HG03280 (cell line): ENCODE results near the gene RBM19.

Experiments
- ATAC-seq: cut with Tn5 transposase; IDR thresholded peaks from one replicate; pipeline ENCODE4 v1.9.1; 2021; ENCODE audit warnings: mild to moderate bottlenecking, moderate library complexity; ENCODE audit not compliant: unreplicated experiment

RBM19 gene

GRCh38 chr12:113990250-113991223 lies 24.4 kb upstream of the RBM19 start:
- ATAC-seq = no peak

- no peak for ATAC-seq
Observed at GRCh38 chr12:113988976-113989375, 22.9 kb upstream of the RBM19 start.

- ATAC-seq = no peak
Observed at GRCh38 chr12:113988064-113988451, 21.9 kb upstream of the RBM19 start.

- no peak for ATAC-seq
Observed at GRCh38 chr12:113987261-113988063, 21.3 kb upstream of the RBM19 start.

- ATAC-seq = no peak
Observed at GRCh38 chr12:113984464-113984863, 18.3 kb upstream of the RBM19 start.

GRCh38 chr12:113983777-113984448 lies 17.8 kb upstream of the RBM19 start:
- ATAC-seq = no peak

GRCh38 chr12:113983265-113983664 lies 17.1 kb upstream of the RBM19 start:
- ATAC-seq = no peak

GRCh38 chr12:113981876-113982275 lies 15.8 kb upstream of the RBM19 start:
- no peak for ATAC-seq

- no peak for ATAC-seq
Observed at GRCh38 chr12:113980537-113981337, 14.6 kb upstream of the RBM19 start.

GRCh38 chr12:113980054-113980453 lies 13.9 kb upstream of the RBM19 start:
- ATAC-seq = no peak

- no peak for ATAC-seq
Observed at GRCh38 chr12:113978080-113978479, 12.0 kb upstream of the RBM19 start.

GRCh38 chr12:113974006-113974405 lies 7.9 kb upstream of the RBM19 start:
- no peak for ATAC-seq

- no peak for ATAC-seq
Observed at GRCh38 chr12:113973109-113973904, 7.2 kb upstream of the RBM19 start.

- ATAC-seq = no peak
Observed at GRCh38 chr12:113971392-113971791, 5.3 kb upstream of the RBM19 start.

GRCh38 chr12:113970211-113970610 lies 4.1 kb upstream of the RBM19 start:
- no peak for ATAC-seq

GRCh38 chr12:113967368-113967767 lies 1.2 kb upstream of the RBM19 start:
- ATAC-seq = no peak

GRCh38 chr12:113962733-113963132 lies 3.4 kb downstream of the RBM19 start:
- no peak for ATAC-seq

- ATAC-seq = peak; percentile 34
Observed at GRCh38 chr12:113961921-113962710, 4.0 kb downstream of the RBM19 start.

GRCh38 chr12:113960030-113960429 lies 6.1 kb downstream of the RBM19 start:
- ATAC-seq = no peak
